HepG2 (cell line): ENCODE measurements around the gene DLX3. TPM values are rescaled to one million over a fixed set of nuclear protein-coding genes. Genes with fewer than 3 reads are reported as not detected.

Experiments
- ATAC-seq: fragments of 200-7000 bp; cut with Tn5 transposase; 3 replicates; pipeline ENCODE4 v1.9.1; 2020; ENCODE audit warnings: mild to moderate bottlenecking, moderate library complexity
- BruUV-seq: library from RNA; stranded (reverse); fragments of 400-500 nt; replicated peaks from 2 replicates; lab custom pipeline; 2021; lab: Mats Ljungman, UMichigan
- CTCF ChIA-PET: fragments of 300-600 bp; formaldehyde crosslinking; extraction: SDS; loops from one replicate; lab custom pipeline; 2021; ENCODE audit warnings: low total read pairs, inconsistent platforms, low intra/inter-chr PET ratio; lab: Yijun Ruan, JAX
- POLR2A ChIA-PET: fragments of 350-600 bp; sonication (Branson Sonifier 250); formaldehyde crosslinking; loops from one replicate; lab custom pipeline; 2020; ENCODE audit warnings: antibody characterized with exemption, inconsistent platforms; lab: Yijun Ruan, JAX
- DNase-seq: peaks from one replicate; pipeline ENCODE4 v3.0.0-alpha.2; 2015; ENCODE audit warnings: low spot score
- FAIRE-seq: peaks from 3 replicates; lab custom pipeline; 2011; peaks lifted over from hg19 to GRCh38; lab: Jason Lieb, UNC
- H2AFZ ChIP-seq: one replicate; pipeline ENCODE4 v1.6.1; 2011; ENCODE audit warnings: low read length, inconsistent platforms
- H3K27ac ChIP-seq: fragments of 300-600 bp; 3 replicates; pipeline ENCODE4 v1.8.0; 2011; ENCODE audit warnings: mixed run types, mild to moderate bottlenecking, mixed read lengths, low read length, inconsistent platforms; ENCODE audit not compliant: insufficient read depth; ENCODE audit errors: extremely low read length
- H3K27me3 ChIP-seq, 2 experiments: fragments of 200-600 bp in 1 of 2; 2 replicates in 1 of 2; 3 replicates in 1 of 2; pipeline versions ENCODE4 v1.6.0 to v1.8.0; 2011; ENCODE audit warnings: low read length in 2 of 2, mild to moderate bottlenecking in 2 of 2, moderate library complexity in 2 of 2, inconsistent platforms in 1 of 2; ENCODE audit not compliant: insufficient read depth in 2 of 2, control insufficient read depth in 1 of 2
- H3K36me3 ChIP-seq, 2 experiments: fragments of 200-600 bp in 1 of 2; replicated peaks in 1 of 2; 2 replicates in 1 of 2; 3 replicates in 1 of 2; pipeline versions ENCODE4 v1.5.1 to v1.8.0; 2011; ENCODE audit warnings: low read length in 2 of 2, inconsistent platforms in 1 of 2; ENCODE audit not compliant: insufficient read depth in 2 of 2, control insufficient read depth in 1 of 2
- H3K4me1 ChIP-seq: 2 replicates; pipeline ENCODE4 v1.5.1; 2012; ENCODE audit warnings: low read length, inconsistent platforms; ENCODE audit not compliant: insufficient read depth
- H3K4me2 ChIP-seq: 2 replicates; pipeline ENCODE4 v1.6.0; 2011; ENCODE audit warnings: low read depth, low read length, inconsistent platforms
- H3K4me3 ChIP-seq, 3 experiments: fragments of 200-600 bp in 1 of 3; sonication (generic), shearing (Covaris generic) in 1 of 3; replicated peaks in 1 of 3; 2 replicates each; pipeline ENCODE4 v1.5.1; 2011 to 2016; ENCODE audit warnings: low read length in 3 of 3, inconsistent platforms in 2 of 3, low read depth in 2 of 3, mild to moderate bottlenecking in 2 of 3, control low read depth in 1 of 3, mixed read lengths in 1 of 3; ENCODE audit not compliant: insufficient read depth in 1 of 3
- H3K79me2 ChIP-seq: one replicate; pipeline ENCODE4 v1.6.1; 2011; ENCODE audit warnings: low read length, inconsistent platforms; ENCODE audit not compliant: insufficient read depth
- H3K9ac ChIP-seq: 2 replicates; pipeline ENCODE4 v1.6.0; 2011; ENCODE audit warnings: mild to moderate bottlenecking, low read depth, low read length, inconsistent platforms; ENCODE audit not compliant: insufficient read depth
- H3K9me3 ChIP-seq: 2 replicates; pipeline ENCODE4 v1.5.1; 2012; ENCODE audit warnings: mild to moderate bottlenecking, low read length
- H4K20me1 ChIP-seq: 2 replicates; pipeline ENCODE4 v1.6.0; 2011; ENCODE audit warnings: inconsistent platforms, mild to moderate bottlenecking, low read length, moderate library complexity; ENCODE audit not compliant: insufficient read depth
- CAMTA2 ChIP-seq: sonication (generic); formaldehyde crosslinking; IDR thresholded peaks from 2 replicates; pipeline ENCODE4 v1.4.0; 2020; ENCODE audit warnings: mild to moderate bottlenecking, missing genetic modification reagents, borderline replicate concordance
- ELF1 ChIP-seq: sonication (generic); formaldehyde crosslinking; IDR thresholded peaks from 2 replicates; pipeline ENCODE4 v1.4.0; 2020; ENCODE audit warnings: missing genetic modification reagents
- MAFK ChIP-seq, 2 experiments: IDR thresholded peaks in 1 of 2; conservative IDR thresholded peaks in 1 of 2; 2 replicates each; pipeline ENCODE4 v1.6.1; 2011; ENCODE audit warnings: improper control_type of control experiment in 2 of 2, low read length in 2 of 2
- MEIS1 ChIP-seq: sonication (generic); formaldehyde crosslinking; IDR thresholded peaks from 2 replicates; pipeline ENCODE4 v1.9.0; 2021; ENCODE audit warnings: mild to moderate bottlenecking, missing genetic modification reagents, moderate library complexity, borderline replicate concordance
- NFE2 ChIP-seq: sonication (generic); formaldehyde crosslinking; IDR thresholded peaks from 2 replicates; pipeline ENCODE4 v1.4.0; 2020; ENCODE audit warnings: missing genetic modification reagents
- RCOR2 ChIP-seq: IDR thresholded peaks from 2 replicates; pipeline ENCODE4 v1.6.1; 2016; ENCODE audit warnings: missing biosample characterization, missing genetic modification reagents
- WGBS: methylation state at CpG from one replicate; pipeline ENCODE4 v1.1.6; 2017; ENCODE audit warnings: low lambda C conversion rate; 5-methylcytosine and 5-hydroxymethylcytosine counted together
- in situ Hi-C: cut with HindIII; loops from 2 replicates; pipeline ENCODE4 v1.10.0; 2017; ENCODE audit warnings: low pct_unique_long_range_greater_than_20kb; ENCODE audit not compliant: extremely low pct_ligation_motif_present
- intact Hi-C: fragments of 100-400 bp; cut with micrococcal nuclease; formaldehyde crosslinking; loops from one replicate; pipeline ENCODE4 v1.10.0; 2022; ENCODE audit not compliant: unreplicated experiment
- polyA plus RNA-seq, 8 experiments: library from polyadenylated mRNA; depleted of rRNA in 3 of 8; stranded (reverse) in 7 of 8; unstranded in 1 of 8; fragments of >200 nt; fragmentation: Illumina TruSeq in 4 of 8; extraction: Trizol in 4 of 8; gene quantifications; 2 replicates each; pipeline versions ENCODE4 v1.2.1 to v1.2.3, GENCODE V29; 2011 to 2016; ENCODE audit warnings: low read depth in 4 of 8, missing spikeins in 1 of 8, mixed read lengths in 1 of 8; ENCODE audit not compliant: insufficient read depth in 1 of 8
- total RNA-seq, 5 experiments: library from RNA; depleted of rRNA; stranded (reverse); fragments of >200 nt; fragmentation: Illumina TruSeq; extraction: Trizol; gene quantifications; 2 replicates each; pipeline ENCODE4 v1.2.3, GENCODE V29; 2016; ENCODE audit warnings: low read depth in 1 of 5
- TF ChIP-seq, protein P1 (sequence below): IDR thresholded peaks from 2 replicates; pipeline ENCODE4 v1.6.1; 2018; ENCODE audit warnings: missing genetic modification reagents

DLX3 gene
- total and polyA plus RNA-seq, 2 of the 13 experiments (the other 11 are each of a cell fraction or from before 2014, with no cell fraction given) = 0.03 TPM; not detected in 1

- Histone ChIP-seq H3K36me3 (no peaks in the 10 kb centered on the region), H3K27me3 (peaks cover 34 to 92% of the 10 kb centered on the region in 2 experiments), H3K9me3 (no peaks in the 10 kb centered on the region), H3K27ac (no peak overlapping the region), H3K4me3 (no peak overlapping the region), H4K20me1 (no peaks in the 10 kb centered on the region), H3K4me1 (peaks cover 34% of the 10 kb centered on the region), H3K79me2 (no peaks in the 10 kb centered on the region), H2AFZ (no peak overlapping the region), H3K9ac (no peak overlapping the region), H3K4me2 (no peak overlapping the region)
- 46% methylated on average over 9 of the region's 13 CpGs for WGBS
- FAIRE-seq (no peak), ATAC-seq (no peak), DNase-seq (no peak)
- intact Hi-C loops = no loop called here
- no TSS peak for BruUV-seq
- ChIA-PET CTCF (interaction anchor here (7.9 kb wide), 1 partner anchor 131 kb away, joined by 284 read pairs; no protein-coding TSS in a partner anchor), POLR2A (no interaction called here)
- TF ChIP-seq, protein P1, sequence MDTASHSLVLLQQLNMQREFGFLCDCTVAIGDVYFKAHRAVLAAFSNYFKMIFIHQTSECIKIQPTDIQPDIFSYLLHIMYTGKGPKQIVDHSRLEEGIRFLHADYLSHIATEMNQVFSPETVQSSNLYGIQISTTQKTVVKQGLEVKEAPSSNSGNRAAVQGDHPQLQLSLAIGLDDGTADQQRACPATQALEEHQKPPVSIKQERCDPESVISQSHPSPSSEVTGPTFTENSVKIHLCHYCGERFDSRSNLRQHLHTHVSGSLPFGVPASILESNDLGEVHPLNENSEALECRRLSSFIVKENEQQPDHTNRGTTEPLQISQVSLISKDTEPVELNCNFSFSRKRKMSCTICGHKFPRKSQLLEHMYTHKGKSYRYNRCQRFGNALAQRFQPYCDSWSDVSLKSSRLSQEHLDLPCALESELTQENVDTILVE (CRISPR knock-in tag) = no peak
- TF ChIP-seq MEIS1 (CRISPR knock-in tag) (0 out of 2 replicates have a peak, but pooled peaks have one; percentile 20), MAFK (conservative IDR thresholded peaks at IDR 0.05 in 1 of 2, IDR thresholded peaks at IDR 0.05 in 1 of 2; ENCODE audit: low read length in 2 of 2) (no peak), RCOR2 (CRISPR knock-in tag) (no peak)
- in situ Hi-C loops = loop anchor here (5.0 kb wide), 1 partner anchor 40 kb away; no protein-coding TSS in a partner anchor
These were observed 2.7 kb downstream of the DLX3 start for GRCh38 chr17:49992191-49992932.

DNA sequence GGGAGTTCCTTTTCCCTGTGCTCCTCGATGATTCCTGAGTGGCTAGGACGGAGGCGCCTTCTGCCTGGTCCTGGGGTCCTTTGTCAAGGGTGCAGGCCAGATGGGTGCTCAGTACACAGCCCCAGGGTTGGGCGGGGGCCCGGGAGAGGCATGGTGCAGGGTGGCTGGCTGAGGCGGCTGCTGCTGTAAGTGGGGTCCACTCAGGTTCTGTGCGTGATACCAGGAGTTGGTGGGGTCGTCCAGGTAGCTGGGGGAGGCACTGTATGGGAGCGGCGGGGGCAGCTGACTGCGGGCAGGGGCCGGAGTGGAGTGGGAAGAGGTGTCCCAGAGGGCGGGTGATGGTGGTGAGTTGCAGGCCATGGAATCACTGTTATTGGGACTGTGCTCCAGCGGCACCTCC, 3.6 kb downstream of the DLX3 start:
- TF ChIP-seq CAMTA2 (CRISPR knock-in tag) (no peak), ELF1 (no peak), NFE2 (CRISPR knock-in tag) (no peak)
- Histone ChIP-seq H3K27ac (no peak overlapping the region), H3K79me2 (no peaks in the 10 kb centered on the region), H3K4me2 (no peak overlapping the region), H3K4me3 (no peak overlapping the region), H3K27me3 (peaks cover 36 to 92% of the 10 kb centered on the region in 2 experiments), H3K9me3 (no peaks in the 10 kb centered on the region), H3K4me1 (peaks cover 28% of the 10 kb centered on the region), H2AFZ (no peak overlapping the region), H3K36me3 (no peaks in the 10 kb centered on the region), H3K9ac (no peak overlapping the region), H4K20me1 (no peaks in the 10 kb centered on the region)
- in situ Hi-C loops = loop anchor here (5.0 kb wide), 1 partner anchor 39 kb away; no protein-coding TSS in a partner anchor
- intact Hi-C loops = no loop called here
- FAIRE-seq (no peak), DNase-seq (no peak), ATAC-seq (no peak)
- 52% methylated on average over 12 of the region's 14 CpGs for WGBS
- no TSS peak for BruUV-seq
- ChIA-PET CTCF (no interaction called here), POLR2A (no interaction called here)
